H1 (cell line): ENCODE results near the gene SMAD1. TPM values are rescaled to one million over a fixed set of nuclear protein-coding genes. Genes with fewer than 3 reads are reported as not detected.

Experiments
- CTCF ChIA-PET: fragments of 300-600 bp; sonication (Branson Sonifier 250); formaldehyde crosslinking; loops from one replicate; lab custom pipeline; 2021; ENCODE audit not compliant: partially characterized antibody; lab: Charles Lee
- POLR2A ChIA-PET: fragments of 300-600 bp; sonication (Branson Sonifier 250); formaldehyde crosslinking; loops from one replicate; lab custom pipeline; 2021; ENCODE audit warnings: inconsistent platforms; ENCODE audit not compliant: partially characterized antibody; lab: Charles Lee
- DNase-seq, 2 experiments: peaks; one replicate each; pipeline versions ENCODE4 v3.0.0 to v3.0.0-alpha.2; 2010 to 2022; ENCODE audit warnings: low spot score in 2 of 2, low read depth in 1 of 2, mixed read lengths in 1 of 2
- FAIRE-seq: peaks from 2 replicates; lab custom pipeline; 2011; peaks lifted over from hg19 to GRCh38; lab: Jason Lieb, UNC
- H2AFZ ChIP-seq: 2 replicates; pipeline ENCODE4 v1.8.1; 2012; ENCODE audit warnings: low read length, inconsistent platforms
- H2AK5ac ChIP-seq: 2 replicates; pipeline ENCODE4 v1.6.1; 2013; ENCODE audit warnings: low read depth, low read length
- H2BK120ac ChIP-seq: replicated peaks from 2 replicates; pipeline ENCODE3; 2013; ENCODE audit warnings: low read depth, low read length, inconsistent platforms
- H2BK12ac ChIP-seq: 2 replicates; pipeline ENCODE4 v1.6.1; 2013; ENCODE audit warnings: low read depth, low read length
- H2BK15ac ChIP-seq: 2 replicates; pipeline ENCODE4 v1.6.1; 2013; ENCODE audit warnings: low read length
- H2BK20ac ChIP-seq: 2 replicates; pipeline ENCODE4 v1.6.1; 2013; ENCODE audit warnings: low read length
- H2BK5ac ChIP-seq: 2 replicates; pipeline ENCODE4 v1.6.1; 2013; ENCODE audit warnings: low read depth, low read length
- H3K14ac ChIP-seq: 2 replicates; pipeline ENCODE4 v1.6.1; 2013; ENCODE audit warnings: inconsistent platforms; ENCODE audit not compliant: insufficient read length
- H3K18ac ChIP-seq: 2 replicates; pipeline ENCODE4 v1.6.1; 2013; ENCODE audit warnings: low read length; ENCODE audit errors: extremely low read depth
- H3K23ac ChIP-seq: 2 replicates; pipeline ENCODE4 v1.6.1; 2013; ENCODE audit warnings: inconsistent platforms; ENCODE audit not compliant: insufficient read length
- H3K23me2 ChIP-seq: 2 replicates; pipeline ENCODE4 v1.6.1; 2013; ENCODE audit warnings: low read depth, low read length
- H3K27ac ChIP-seq: 2 replicates; pipeline ENCODE4 v1.6.1; 2011; ENCODE audit warnings: low read depth, low read length, inconsistent platforms
- H3K27me3 ChIP-seq, 4 experiments: replicated peaks in 1 of 4; 1 replicate in 1 of 4; 2 replicates in 3 of 4; pipeline versions ENCODE4 v1.6.1 to v1.8.1; 2011 to 2013; ENCODE audit warnings: low read length in 3 of 4, mild to moderate bottlenecking in 3 of 4, inconsistent platforms in 2 of 4, mixed read lengths in 2 of 4, moderate library complexity in 1 of 4; ENCODE audit not compliant: control insufficient read depth in 3 of 4, insufficient read depth in 3 of 4; ENCODE audit errors: extremely low read depth in 1 of 4
- H3K36me3 ChIP-seq, 4 experiments: 2 replicates each; pipeline versions ENCODE4 v1.6.1 to v1.8.1; 2011 to 2013; ENCODE audit warnings: mild to moderate bottlenecking in 4 of 4, low read length in 3 of 4, moderate library complexity in 2 of 4, control low read depth in 1 of 4, inconsistent platforms in 1 of 4; ENCODE audit not compliant: insufficient read depth in 4 of 4, control insufficient read depth in 2 of 4
- H3K4ac ChIP-seq: replicated peaks from 2 replicates; pipeline ENCODE3; 2013; ENCODE audit warnings: low read length, low read depth, mixed read lengths, inconsistent platforms; ENCODE audit not compliant: insufficient read length
- H3K4me1 ChIP-seq, 4 experiments: replicated peaks in 1 of 4; 1 replicate in 1 of 4; 2 replicates in 3 of 4; pipeline versions ENCODE4 v1.6.1 to v1.8.1; 2011 to 2013; ENCODE audit warnings: low read length in 3 of 4, inconsistent platforms in 2 of 4, mixed read lengths in 1 of 4; ENCODE audit not compliant: insufficient read depth in 4 of 4, control insufficient read depth in 3 of 4
- H3K4me2 ChIP-seq, 2 experiments: 2 replicates each; pipeline versions ENCODE4 v1.6.1 to v1.8.1; 2011 to 2013; ENCODE audit warnings: low read depth in 2 of 2, low read length in 2 of 2, control low read depth in 1 of 2, inconsistent platforms in 1 of 2, mild to moderate bottlenecking in 1 of 2; ENCODE audit not compliant: insufficient read depth in 1 of 2
- H3K4me3 ChIP-seq, 4 experiments: fragments of 200-600, 300-600 bp in 1 of 4; sonication (generic), shearing (Covaris generic), sonication (Bioruptor Twin) in 1 of 4; 2 replicates each; pipeline versions ENCODE4 v1.5.1 to v1.8.1; 2011 to 2016; ENCODE audit warnings: low read length in 4 of 4, low read depth in 3 of 4, control low read depth in 2 of 4, inconsistent platforms in 2 of 4, mild to moderate bottlenecking in 2 of 4, mixed read lengths in 1 of 4, moderate library complexity in 1 of 4; ENCODE audit not compliant: insufficient read depth in 2 of 4; ENCODE audit errors: extremely low read depth in 1 of 4
- H3K56ac ChIP-seq: replicated peaks from 2 replicates; pipeline ENCODE3; 2013; ENCODE audit warnings: low read depth, mild to moderate bottlenecking, mixed read lengths, low read length, inconsistent platforms; ENCODE audit not compliant: insufficient read length
- H3K79me1 ChIP-seq: 2 replicates; pipeline ENCODE4 v1.6.1; 2013; ENCODE audit warnings: low read depth, low read length, control low read depth
- H3K79me2 ChIP-seq, 2 experiments: 2 replicates each; pipeline versions ENCODE4 v1.6.1 to v1.8.1; 2012 to 2013; ENCODE audit warnings: low read length in 2 of 2, mild to moderate bottlenecking in 2 of 2, inconsistent platforms in 1 of 2; ENCODE audit not compliant: insufficient read depth in 2 of 2, control insufficient read depth in 1 of 2
- H3K9ac ChIP-seq, 4 experiments: replicated peaks in 1 of 4; 1 replicate in 1 of 4; 2 replicates in 3 of 4; pipeline versions ENCODE4 v1.6.1 to v1.8.1; 2011 to 2013; ENCODE audit warnings: low read depth in 3 of 4, low read length in 3 of 4, control low read depth in 2 of 4, mild to moderate bottlenecking in 2 of 4, moderate library complexity in 2 of 4, inconsistent platforms in 1 of 4; ENCODE audit errors: extremely low read depth in 1 of 4
- H3K9me3 ChIP-seq, 2 experiments: 2 replicates each; pipeline versions ENCODE4 v1.6.1 to v1.8.1; 2012 to 2013; ENCODE audit warnings: mild to moderate bottlenecking in 2 of 2, moderate library complexity in 2 of 2, control low read depth in 1 of 2, inconsistent platforms in 1 of 2, low read depth in 1 of 2, low read length in 1 of 2, mixed read lengths in 1 of 2; ENCODE audit not compliant: insufficient read depth in 2 of 2
- H4K20me1 ChIP-seq, 2 experiments: replicated peaks in 1 of 2; 2 replicates each; pipeline versions ENCODE3 to v1.8.1; 2011 to 2013; ENCODE audit warnings: inconsistent platforms in 2 of 2, low read length in 2 of 2, mild to moderate bottlenecking in 1 of 2; ENCODE audit not compliant: insufficient read depth in 2 of 2, control insufficient read depth in 1 of 2
- H4K5ac ChIP-seq: 2 replicates; pipeline ENCODE4 v1.6.1; 2013; ENCODE audit warnings: low read length, low read depth, mixed read lengths, inconsistent platforms; ENCODE audit not compliant: insufficient read length
- H4K8ac ChIP-seq: 2 replicates; pipeline ENCODE4 v1.8.0; 2013; ENCODE audit warnings: mild to moderate bottlenecking, moderate library complexity, low read length, inconsistent platforms; ENCODE audit not compliant: insufficient read depth; ENCODE audit errors: extremely low read depth
- H4K91ac ChIP-seq: replicated peaks from 2 replicates; pipeline ENCODE3; 2013; ENCODE audit warnings: low read length, mixed read lengths, inconsistent platforms; ENCODE audit not compliant: insufficient read length
- CBX5 ChIP-seq: fragments of 300-800, 300-1000 bp; sonication (generic); IDR thresholded peaks from 2 replicates; pipeline ENCODE4 v1.7.1; 2016; ENCODE audit warnings: antibody characterized with exemption, low read length, low read depth
- CBX8 ChIP-seq: fragments of 300-800, 300-1000 bp; sonication (generic); IDR thresholded peaks from 2 replicates; pipeline ENCODE4 v1.7.1; 2016; ENCODE audit warnings: low read depth, low read length, borderline replicate concordance
- CHD2 ChIP-seq: IDR thresholded peaks from 2 replicates; pipeline ENCODE4 v1.6.1; 2012; ENCODE audit warnings: low read length, improper control_type of control experiment
- CREB1 ChIP-seq: IDR thresholded peaks from 2 replicates; pipeline ENCODE4 v1.6.1; 2012; ENCODE audit warnings: inconsistent platforms
- TAF1 ChIP-seq: IDR thresholded peaks from 2 replicates; pipeline ENCODE4 v1.6.1; 2011; ENCODE audit warnings: mild to moderate bottlenecking, low read depth, low read length
- WGBS, 2 experiments: shearing (Covaris generic) in 1 of 2; methylation state at CpG; one replicate each; pipeline versions ENCODE4 v1.1.6 to v1.1.7; 2013 to 2015; ENCODE audit warnings: low lambda C conversion rate in 2 of 2, mixed read lengths in 2 of 2, inconsistent platforms in 1 of 2, low coverage in 1 of 2, missing lambda C conversion rate in 1 of 2; ENCODE audit not compliant: insufficient replicate concordance in 2 of 2, insufficient coverage in 1 of 2, insufficient read length in 1 of 2; ENCODE audit errors: extremely low coverage in 1 of 2, missing lambda C conversion rate in 1 of 2; 5-methylcytosine and 5-hydroxymethylcytosine counted together
- polyA plus RNA-seq, 7 experiments: library from polyadenylated mRNA; depleted of rRNA in 3 of 7; stranded (reverse) in 5 of 7; unstranded in 2 of 7; fragments of >200 nt in 5 of 7; fragments of 200-250 nt in 2 of 7; gene quantifications; 1 replicate in 5 of 7; 2 replicates in 1 of 7; 4 replicates in 1 of 7; pipeline versions ENCODE4 v1.2.1 to v1.2.3, GENCODE V29; 2011 to 2013; ENCODE audit warnings: missing spikeins in 2 of 7, mixed read lengths in 2 of 7
- total RNA-seq: library from RNA; stranded (reverse); fragmentation: NEBNext Ultra II Directional; extraction: Animal tissue kit (Norgen Biotek cat#: 25700); gene quantifications from 2 replicates; pipeline ENCODE4 v1.2.1, GENCODE V29; 2021

SMAD1 gene
- total and polyA plus RNA-seq, 2 of the 8 experiments (the other 6 are each of a cell fraction or from before 2014, with no cell fraction given): 22.6 to 25.3 TPM

- no peak overlapping the region for H3K4me2 ChIP-seq
- H2BK120ac ChIP-seq: no peak overlapping the region
- H3K27ac ChIP-seq: no peak overlapping the region
- CTCF ChIA-PET: no interaction called here
- H4K20me1 ChIP-seq: no peaks in the 10 kb centered on the region
- H2BK12ac ChIP-seq: no peak overlapping the region
- no peak overlapping the region for H3K56ac ChIP-seq
- H2BK15ac ChIP-seq: no peak overlapping the region
- FAIRE-seq (no peak), DNase-seq (no peak)
- TF ChIP-seq CREB1 (no peak), CHD2 (no peak), CBX8 (no peak), CBX5 (no peak), TAF1 (no peak)
- H2BK20ac ChIP-seq: no peak overlapping the region
- H3K4ac ChIP-seq: no peak overlapping the region
- H3K23me2 ChIP-seq: no peaks in the 10 kb centered on the region
- no peak overlapping the region for H4K91ac ChIP-seq
- no peak overlapping the region for H3K9ac ChIP-seq
- peaks cover 0 to 2% (median 0%) of the 10 kb centered on the region in 4 experiments; a peak in 1 of 7 replicates for H3K4me1 ChIP-seq
- no peak overlapping the region for H3K4me3 ChIP-seq
- H3K23ac ChIP-seq: no peak overlapping the region
- H2AK5ac ChIP-seq: no peak overlapping the region
- H3K18ac ChIP-seq: no peak overlapping the region
- H2AFZ ChIP-seq: no peak overlapping the region
- H3K9me3 ChIP-seq: no peaks in the 10 kb centered on the region
- H3K27me3 ChIP-seq: no peaks in the 10 kb centered on the region
- H3K79me1 ChIP-seq: no peaks in the 10 kb centered on the region
- no peak overlapping the region for H4K5ac ChIP-seq
- POLR2A ChIA-PET: no interaction called here
- no peak overlapping the region for H3K14ac ChIP-seq
- H4K8ac ChIP-seq: no peak overlapping the region
- H3K79me2 ChIP-seq: peaks cover 0 to 4% of the 10 kb centered on the region in 2 experiments; a peak in 1 of 4 replicates
- H3K36me3 ChIP-seq: no peaks in the 10 kb centered on the region
- no peak overlapping the region for H2BK5ac ChIP-seq
- WGBS, 2 experiments: 63% methylated on average over 2 of the region's 2 CpGs; no CpG with 5 or more reads in 1 of the 2 experiments
Observed at GRCh38 chr4:145531223-145531622, 49.6 kb downstream of the SMAD1 start.
